H1 (cell line): ENCODE measurements around the gene MICALL2. TPM values are rescaled to one million over a fixed set of nuclear protein-coding genes. Genes with fewer than 3 reads are reported as not detected.

Experiments used
- ASH2L ChIP-seq: fragments of 200-600, 300-600 bp; sonication (generic); IDR thresholded peaks from one replicate; pipeline ENCODE4 v1.7.1; 2017; ENCODE audit warnings: low read length
- CHD7 ChIP-seq: fragments of 300-600 bp; sonication (generic); IDR thresholded peaks from 2 replicates; pipeline ENCODE4 v1.7.1; 2012; ENCODE audit warnings: low read length, moderate library complexity, mild to moderate bottlenecking, inconsistent platforms; ENCODE audit not compliant: insufficient replicate concordance
- EGR1 ChIP-seq: IDR thresholded peaks from 2 replicates; pipeline ENCODE4 v1.6.1; 2011; ENCODE audit warnings: low read depth, low read length, borderline replicate concordance
- GABPA ChIP-seq: IDR thresholded peaks from 2 replicates; pipeline ENCODE4 v1.6.1; 2011; ENCODE audit warnings: mild to moderate bottlenecking, low read length, moderate library complexity, borderline replicate concordance; ENCODE audit not compliant: insufficient read depth
- JUN ChIP-seq: IDR thresholded peaks from 2 replicates; pipeline ENCODE4 v1.6.1; 2011; ENCODE audit warnings: low read depth, mild to moderate bottlenecking, improper control_type of control experiment, low read length
- JUND ChIP-seq: IDR thresholded peaks from 2 replicates; pipeline ENCODE4 v1.6.1; 2011; ENCODE audit warnings: mild to moderate bottlenecking, improper control_type of control experiment, low read length
- SP2 ChIP-seq: IDR thresholded peaks from 2 replicates; pipeline ENCODE4 v1.6.1; 2012; ENCODE audit warnings: mild to moderate bottlenecking, low read length, inconsistent platforms
- polyA plus RNA-seq, 7 experiments: library from polyadenylated mRNA; depleted of rRNA in 3 of 7; stranded (reverse) in 5 of 7; unstranded in 2 of 7; fragments of >200 nt in 5 of 7; fragments of 200-250 nt in 2 of 7; gene quantifications; 1 replicate in 5 of 7; 2 replicates in 1 of 7; 4 replicates in 1 of 7; pipeline versions ENCODE4 v1.2.1 to v1.2.3, GENCODE V29; 2011 to 2013; ENCODE audit warnings: missing spikeins in 2 of 7, mixed read lengths in 2 of 7
- total RNA-seq: library from RNA; stranded (reverse); fragmentation: NEBNext Ultra II Directional; extraction: Animal tissue kit (Norgen Biotek cat#: 25700); gene quantifications from 2 replicates; pipeline ENCODE4 v1.2.1, GENCODE V29; 2021
- TF ChIP-seq, protein P1 (sequence below), 3 experiments: IDR thresholded peaks; 1 replicate in 2 of 3; 2 replicates in 1 of 3; pipeline versions ENCODE4 v1.5.1 to v1.6.1; 2011; ENCODE audit warnings: low read length in 3 of 3, mild to moderate bottlenecking in 3 of 3, inconsistent platforms in 2 of 3, low read depth in 1 of 3, moderate library complexity in 1 of 3; ENCODE audit not compliant: insufficient read depth in 1 of 3; ENCODE audit errors: control extremely low read depth in 1 of 3

MICALL2 gene
- total and polyA plus RNA-seq, 2 of the 8 experiments (the other 6 are each of a cell fraction or from before 2014, with no cell fraction given) = 5.3 to 8.5 TPM

- TF ChIP-seq CHD7 (no peak), ASH2L (no peak), SP2 (no peak), EGR1 (no peak), JUN (no peak), JUND (no peak), GABPA (no peak)
- TF ChIP-seq, protein P1, sequence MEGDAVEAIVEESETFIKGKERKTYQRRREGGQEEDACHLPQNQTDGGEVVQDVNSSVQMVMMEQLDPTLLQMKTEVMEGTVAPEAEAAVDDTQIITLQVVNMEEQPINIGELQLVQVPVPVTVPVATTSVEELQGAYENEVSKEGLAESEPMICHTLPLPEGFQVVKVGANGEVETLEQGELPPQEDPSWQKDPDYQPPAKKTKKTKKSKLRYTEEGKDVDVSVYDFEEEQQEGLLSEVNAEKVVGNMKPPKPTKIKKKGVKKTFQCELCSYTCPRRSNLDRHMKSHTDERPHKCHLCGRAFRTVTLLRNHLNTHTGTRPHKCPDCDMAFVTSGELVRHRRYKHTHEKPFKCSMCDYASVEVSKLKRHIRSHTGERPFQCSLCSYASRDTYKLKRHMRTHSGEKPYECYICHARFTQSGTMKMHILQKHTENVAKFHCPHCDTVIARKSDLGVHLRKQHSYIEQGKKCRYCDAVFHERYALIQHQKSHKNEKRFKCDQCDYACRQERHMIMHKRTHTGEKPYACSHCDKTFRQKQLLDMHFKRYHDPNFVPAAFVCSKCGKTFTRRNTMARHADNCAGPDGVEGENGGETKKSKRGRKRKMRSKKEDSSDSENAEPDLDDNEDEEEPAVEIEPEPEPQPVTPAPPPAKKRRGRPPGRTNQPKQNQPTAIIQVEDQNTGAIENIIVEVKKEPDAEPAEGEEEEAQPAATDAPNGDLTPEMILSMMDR (IDR thresholded peaks at IDR 0.05; ENCODE audit: control extremely low read depth in 1 of 3, insufficient read depth in 1 of 3, low read depth in 1 of 3, low read length in 3 of 3) = no peak
- TF ChIP-seq, all 59 proteins: peak for 0
Measured at GRCh38 chr7:1415389-1415990, 43.8 kb downstream of the MICALL2 start (continued).
